Mesendoderm (in vitro differentiated cells): Measurements from ENCODE around the gene TBC1D25. TPM values are rescaled to one million over a fixed set of nuclear protein-coding genes. Genes with fewer than 3 reads are reported as not detected.

Experiments
- DNase-seq: peaks from one replicate; pipeline ENCODE4 v3.0.0; 2013
- H2AK5ac ChIP-seq: 2 replicates; pipeline ENCODE4 v1.6.1; 2013; ENCODE audit warnings: low read length, inconsistent platforms
- H2BK120ac ChIP-seq: 2 replicates; pipeline ENCODE4 v1.6.1; 2013; ENCODE audit warnings: low read depth, mild to moderate bottlenecking, low read length, moderate library complexity, mixed read lengths
- H2BK15ac ChIP-seq: replicated peaks from 2 replicates; pipeline ENCODE4 v1.6.1; 2013; ENCODE audit warnings: low read depth, mild to moderate bottlenecking, moderate library complexity
- H2BK5ac ChIP-seq: 2 replicates; pipeline ENCODE4 v1.6.1; 2013; ENCODE audit warnings: low read length, inconsistent platforms
- H3K18ac ChIP-seq: 2 replicates; pipeline ENCODE4 v1.6.1; 2013; ENCODE audit warnings: mild to moderate bottlenecking, low read length, mixed read lengths
- H3K23ac ChIP-seq: one replicate; pipeline ENCODE4 v1.6.1; 2013; ENCODE audit warnings: low read length
- H3K27ac ChIP-seq: 2 replicates; pipeline ENCODE4 v1.5.1; 2013; ENCODE audit warnings: low read depth, mild to moderate bottlenecking, inconsistent platforms, low read length, moderate library complexity
- H3K27me3 ChIP-seq: 2 replicates; pipeline ENCODE4 v1.6.1; 2013; ENCODE audit warnings: low read length, control low read depth, mild to moderate bottlenecking, inconsistent platforms; ENCODE audit not compliant: insufficient read depth, poor library complexity
- H3K36me3 ChIP-seq: 2 replicates; pipeline ENCODE4 v1.6.1; 2013; ENCODE audit warnings: low read length, inconsistent platforms; ENCODE audit not compliant: control insufficient read depth, insufficient read depth
- H3K4ac ChIP-seq: one replicate; pipeline ENCODE4 v1.6.1; 2013; ENCODE audit warnings: low read depth, mild to moderate bottlenecking, low read length, moderate library complexity
- H3K4me1 ChIP-seq: 2 replicates; pipeline ENCODE4 v1.6.1; 2013; ENCODE audit warnings: low read depth, low read length, inconsistent platforms; ENCODE audit not compliant: control insufficient read depth
- H3K4me2 ChIP-seq: 2 replicates; pipeline ENCODE4 v1.6.1; 2013; ENCODE audit warnings: low read length
- H3K4me3 ChIP-seq: 2 replicates; pipeline ENCODE4 v1.5.1; 2013; ENCODE audit warnings: mild to moderate bottlenecking, low read length
- H3K56ac ChIP-seq: one replicate; pipeline ENCODE4 v1.6.1; 2013; ENCODE audit warnings: low read length
- H3K79me1 ChIP-seq: 2 replicates; pipeline ENCODE4 v1.6.1; 2013; ENCODE audit warnings: low read length, inconsistent platforms
- H3K79me2 ChIP-seq: 2 replicates; pipeline ENCODE4 v1.6.1; 2013; ENCODE audit warnings: mild to moderate bottlenecking, low read length; ENCODE audit not compliant: control insufficient read depth, insufficient read depth
- H3K9ac ChIP-seq: 2 replicates; pipeline ENCODE4 v1.6.1; 2013; ENCODE audit warnings: low read length, inconsistent platforms
- H4K5ac ChIP-seq: one replicate; pipeline ENCODE4 v1.6.1; 2013; ENCODE audit warnings: low read length
- H4K8ac ChIP-seq: one replicate; pipeline ENCODE4 v1.6.1; 2013; ENCODE audit warnings: low read depth, mild to moderate bottlenecking, control low read depth, low read length, moderate library complexity
- WGBS: extraction: QIAGEN DNeasy Blood & Tissue Kit; methylation state at CpG from one replicate; pipeline ENCODE4 v1.1.7; 2013; ENCODE audit warnings: low lambda C conversion rate, missing lambda C conversion rate; ENCODE audit not compliant: insufficient coverage; ENCODE audit errors: extremely low coverage; 5-methylcytosine and 5-hydroxymethylcytosine counted together
- small RNA-seq: library from polyadenylated mRNA; stranded (forward); fragments of <200 nt; extraction: miRNeasy Mini kit (QIAGEN cat#:217004); gene quantifications from one replicate; pipeline ENCODE3, GENCODE V24; 2013; ENCODE audit not compliant: insufficient read depth

The TBC1D25 gene

DNA sequence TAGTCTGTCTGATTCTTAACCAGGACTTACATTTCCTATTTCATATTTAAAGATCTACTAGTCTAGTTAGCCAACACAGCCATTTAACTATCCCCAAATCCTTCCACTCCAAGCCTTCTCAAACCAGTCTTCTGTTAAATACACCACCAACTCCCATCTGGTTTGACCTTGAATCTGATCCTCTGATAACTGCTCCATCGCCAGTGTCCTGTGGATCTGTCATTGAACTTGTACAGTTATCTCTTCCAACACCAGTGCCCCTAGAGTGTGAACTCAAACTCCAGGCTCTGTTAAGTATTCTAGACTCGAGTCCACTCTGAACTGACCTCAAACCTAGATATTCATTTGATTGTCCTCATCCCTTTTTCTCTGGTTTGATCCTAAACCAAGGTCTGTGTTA, 72.2 kb downstream of the TBC1D25 start:
- no peaks in the 10 kb centered on the region for H3K27me3 ChIP-seq
- no peak overlapping the region for H3K23ac ChIP-seq
- H3K79me1 ChIP-seq, result no peaks in the 10 kb centered on the region
- H2AK5ac ChIP-seq, result no peak overlapping the region
- no peak for DNase-seq
- WGBS, result no CpG with 5 or more reads among the region's 2 CpGs
- no peaks in the 10 kb centered on the region for H3K79me2 ChIP-seq
- no peak overlapping the region for H3K4me2 ChIP-seq
- no peak overlapping the region for H2BK120ac ChIP-seq
- H3K9ac ChIP-seq, result no peak overlapping the region
- no peaks in the 10 kb centered on the region for H3K36me3 ChIP-seq
- H3K56ac ChIP-seq, result no peak overlapping the region
- H4K8ac ChIP-seq, result no peak overlapping the region
- H4K5ac ChIP-seq, result no peak overlapping the region
- no peak overlapping the region for H2BK5ac ChIP-seq
- H3K4ac ChIP-seq, result no peak overlapping the region
- H2BK15ac ChIP-seq, result no peak overlapping the region
- no peak overlapping the region for H3K27ac ChIP-seq
- no peak overlapping the region for H3K4me3 ChIP-seq
- no peak overlapping the region for H3K18ac ChIP-seq
- no peaks in the 10 kb centered on the region for H3K4me1 ChIP-seq

Small RNA genes lying within 50 kb of the gene (small RNA-seq; reads per million reads assigned to genes)
- gene MRPL32P1, result not detected
